GM18499 (cell line): ENCODE data around the gene IGHMBP2.
"Not testable (repeated sequence)": the region's sequence is repeated elsewhere in the genome, so short reads cannot be mapped to it uniquely, and the experiment has no call there.

Source experiments
- ATAC-seq: cut with Tn5 transposase; IDR thresholded peaks from one replicate; pipeline ENCODE4 v1.9.1; 2021; ENCODE audit warnings: moderate number of reproducible peaks; ENCODE audit not compliant: insufficient read depth, unreplicated experiment

The IGHMBP2 gene

GRCh38 chr11:68956547-68957254, 53.0 kb downstream of the IGHMBP2 start:
- ATAC-seq = no peak

GRCh38 chr11:68958211-68958610, 54.5 kb downstream of the IGHMBP2 start:
- no peak for ATAC-seq

DNA sequence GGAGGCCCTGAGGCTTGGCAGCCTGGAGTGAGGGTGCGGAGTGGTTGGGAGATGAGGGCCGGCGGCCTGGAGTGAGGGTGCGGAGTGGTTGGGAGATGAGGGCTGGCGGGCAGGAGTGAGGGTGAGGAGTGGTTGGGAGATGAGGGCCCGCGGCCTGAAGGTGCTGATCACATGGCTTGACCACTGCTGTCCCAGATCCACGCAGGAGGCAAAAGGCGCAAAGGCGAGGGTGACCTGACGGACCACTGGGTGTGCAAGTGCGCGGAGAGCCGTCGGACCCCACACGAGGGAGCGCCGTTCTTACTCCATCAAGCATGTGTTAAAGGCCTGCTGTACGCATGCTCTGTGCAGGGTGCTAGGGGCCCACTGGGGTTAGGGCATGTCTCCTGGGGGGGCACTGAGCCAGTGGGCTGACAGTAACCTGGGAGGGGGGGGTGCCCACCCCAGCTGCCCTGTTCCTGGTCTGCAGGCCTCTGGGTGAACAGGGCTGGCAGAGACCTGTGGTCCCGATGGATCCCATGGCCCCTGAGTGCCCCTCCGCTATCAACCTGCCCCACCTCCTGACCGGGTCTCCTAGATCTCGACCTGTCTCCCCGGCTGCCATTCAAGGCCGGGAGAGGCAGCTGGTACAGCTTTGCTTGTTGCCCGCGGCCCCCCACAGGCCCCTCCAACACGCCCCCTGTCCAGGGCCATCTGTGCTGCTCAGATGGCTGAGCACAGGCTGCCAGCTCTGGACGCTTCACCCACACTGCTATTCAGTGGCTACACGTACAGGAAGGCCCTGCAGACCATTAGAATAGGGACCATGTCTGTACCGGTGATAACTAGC, 56.0 kb downstream of the IGHMBP2 start:
- no peak for ATAC-seq

DNA sequence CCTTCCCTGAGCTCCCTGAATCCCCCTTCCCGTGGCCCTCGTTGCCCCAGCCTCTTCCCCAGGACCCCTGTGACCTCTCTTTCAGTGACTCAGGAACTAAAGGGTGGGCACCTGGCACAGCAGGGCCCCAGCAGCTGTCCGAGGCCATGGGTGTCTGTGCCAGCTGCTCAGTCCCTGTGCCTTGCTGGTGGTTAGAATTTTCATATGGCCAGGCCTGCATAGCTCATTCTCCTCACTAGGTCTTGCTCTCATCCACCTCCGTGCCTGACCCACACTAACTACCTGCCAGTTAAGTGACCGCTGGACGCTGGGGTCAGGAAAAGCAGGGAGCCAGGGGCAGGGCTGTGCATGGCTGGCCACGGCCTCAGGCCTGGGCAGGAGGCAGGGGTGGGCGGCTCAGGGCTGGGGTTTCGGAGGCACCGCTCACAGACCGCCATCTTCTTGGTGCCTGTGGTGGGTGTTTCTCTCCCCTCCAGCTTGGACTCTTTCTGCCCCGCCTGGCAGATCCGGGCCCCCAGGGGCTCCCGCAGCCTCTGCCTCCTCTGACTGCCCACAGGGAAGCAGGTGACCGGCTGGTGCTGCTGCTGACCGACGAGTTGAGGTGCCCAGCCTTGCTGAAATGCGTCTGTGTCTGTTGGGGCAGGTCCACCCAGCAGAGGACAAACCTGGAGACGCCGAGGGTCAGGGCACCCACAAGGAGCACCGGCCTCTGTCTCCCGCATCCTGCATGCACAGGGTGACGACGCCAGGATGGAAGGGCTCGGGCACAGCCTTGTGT, 56.8 kb downstream of the IGHMBP2 start:
- ATAC-seq = no peak

- no peak for ATAC-seq
Observed at GRCh38 chr11:68961245-68961644, 57.6 kb downstream of the IGHMBP2 start.

GRCh38 chr11:68962527-68963250, 59.0 kb downstream of the IGHMBP2 start:
- no peak for ATAC-seq

DNA sequence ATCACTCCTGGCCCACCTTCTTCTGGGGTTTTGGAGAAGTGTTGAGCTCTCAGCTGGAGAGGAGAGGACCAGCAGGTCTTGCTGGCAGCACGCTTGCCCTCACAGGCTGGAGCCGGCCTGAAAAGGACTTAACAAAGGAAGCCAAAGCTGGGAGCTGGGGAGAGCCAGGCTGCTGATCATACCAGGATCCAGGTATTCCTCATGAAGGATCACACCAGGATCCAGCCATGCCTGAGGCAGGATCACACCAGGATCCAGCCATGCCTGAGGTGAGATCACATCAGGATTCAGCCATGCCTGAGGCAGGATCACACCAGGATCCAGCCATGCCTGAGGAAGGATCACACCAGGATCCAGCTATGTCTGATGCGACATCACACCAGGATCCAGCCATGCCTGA, 60.1 kb downstream of the IGHMBP2 start:
- no peak for ATAC-seq

DNA sequence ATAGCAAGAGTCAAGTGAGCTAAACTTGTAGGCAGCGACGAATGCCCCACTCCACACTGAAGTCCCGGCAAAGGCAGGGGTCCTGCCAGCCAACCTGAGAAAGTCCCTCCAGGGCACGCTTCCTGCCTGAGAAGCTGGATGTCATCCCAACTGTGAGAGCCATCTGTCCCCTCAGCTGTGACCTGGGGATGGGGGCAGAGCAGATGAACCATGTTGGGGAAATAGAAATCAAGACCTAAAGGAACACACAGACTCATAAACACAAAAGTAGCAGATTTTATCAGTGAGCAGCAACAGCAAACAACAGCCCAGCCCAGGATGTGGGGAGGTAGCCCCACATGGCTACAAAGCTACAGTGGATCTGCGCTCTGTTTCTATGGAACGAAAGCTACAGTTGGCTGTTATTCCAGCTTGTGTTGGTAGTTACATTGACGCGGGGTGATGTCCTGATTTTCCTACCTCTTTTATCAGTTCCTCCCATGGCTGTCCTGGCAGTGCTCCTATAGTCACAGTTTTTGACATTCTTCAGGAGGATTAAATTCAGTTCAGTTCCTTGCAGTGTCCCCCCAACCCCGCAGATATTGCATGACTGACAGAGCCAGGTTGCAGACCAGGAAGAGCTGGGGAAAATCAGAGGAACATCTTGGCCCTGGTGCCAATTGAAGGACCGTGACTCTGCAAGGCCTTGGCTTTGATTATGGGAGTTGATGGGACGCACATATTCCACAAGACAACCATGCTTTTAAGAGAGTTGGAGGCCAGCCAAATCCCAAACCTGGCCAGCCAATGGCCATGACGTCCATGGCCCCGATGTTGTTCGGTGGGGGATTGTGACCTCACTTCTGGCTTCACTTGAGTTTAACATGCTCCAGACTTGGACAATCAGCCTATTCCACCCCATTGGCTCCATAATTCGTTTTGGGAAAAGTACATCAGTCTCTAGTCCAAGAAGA, 62.5 kb downstream of the IGHMBP2 start:
- no peak for ATAC-seq

DNA sequence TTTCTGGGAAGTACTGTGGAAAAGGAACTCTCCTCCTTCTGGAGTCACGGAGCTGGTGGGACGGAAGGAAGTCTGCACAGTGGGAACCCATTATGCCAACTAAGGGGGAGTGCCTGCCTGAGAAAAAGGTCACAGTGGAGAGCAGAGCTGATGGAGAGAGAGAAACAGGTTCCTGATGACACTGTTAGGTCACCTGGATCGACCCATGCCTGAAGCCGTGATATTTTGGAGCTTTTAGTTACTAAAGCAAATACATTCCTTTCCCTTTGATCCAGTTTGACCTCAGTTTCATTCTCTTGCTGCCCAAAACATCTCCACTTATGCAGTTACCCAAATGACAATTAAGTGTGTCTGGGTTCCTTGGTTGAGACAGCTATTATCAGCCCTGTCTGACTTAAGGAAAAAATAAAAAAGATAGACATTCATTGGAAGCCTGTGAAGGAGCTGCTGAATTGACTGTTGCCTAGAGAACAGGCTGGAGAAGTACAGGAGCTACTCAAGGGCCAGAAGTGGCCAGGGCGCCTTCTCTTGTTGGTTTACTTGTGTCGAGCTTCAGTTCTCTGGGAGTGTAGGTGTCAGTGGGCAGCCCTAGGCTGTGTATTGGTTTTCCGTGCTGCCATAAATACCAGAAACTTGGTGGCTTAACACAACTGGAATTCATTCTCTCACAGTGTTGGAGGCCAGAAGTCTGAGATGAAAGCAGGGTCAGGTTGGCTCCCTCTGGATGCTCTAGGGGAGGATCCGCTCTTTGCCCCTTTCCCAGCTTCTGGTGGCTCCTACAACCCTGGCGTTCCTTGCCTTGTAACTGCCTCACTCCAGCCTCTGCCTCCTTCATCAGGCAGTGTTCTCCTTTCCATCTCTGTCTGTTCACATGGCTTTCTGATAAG, 63.4 kb downstream of the IGHMBP2 start:
- no peak for ATAC-seq

GRCh38 chr11:68968306-68969250, 64.9 kb downstream of the IGHMBP2 start:
- ATAC-seq = no peak

DNA sequence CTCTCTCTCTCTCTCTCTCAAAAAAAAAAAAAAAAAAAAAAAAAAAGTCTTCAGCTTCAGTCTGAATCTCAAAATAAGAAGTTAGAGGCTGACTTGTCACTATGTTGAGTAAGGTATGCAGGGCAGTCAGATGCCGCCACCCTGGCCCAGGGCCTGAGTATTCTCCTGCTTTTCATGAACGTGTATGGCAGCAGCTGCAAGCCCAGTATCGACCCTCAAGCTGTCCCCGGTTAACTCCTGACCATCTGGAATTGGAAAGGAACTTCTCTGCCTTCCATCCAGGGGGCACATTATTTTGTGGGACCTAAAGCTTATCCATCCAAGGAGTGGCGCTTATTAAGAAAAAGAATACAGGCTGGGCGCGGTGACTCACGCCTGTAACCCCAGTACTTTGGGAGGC, 65.7 kb downstream of the IGHMBP2 start:
- no peak for ATAC-seq

- no peak for ATAC-seq
Observed at GRCh38 chr11:68970921-68971636, 67.4 kb downstream of the IGHMBP2 start.

DNA sequence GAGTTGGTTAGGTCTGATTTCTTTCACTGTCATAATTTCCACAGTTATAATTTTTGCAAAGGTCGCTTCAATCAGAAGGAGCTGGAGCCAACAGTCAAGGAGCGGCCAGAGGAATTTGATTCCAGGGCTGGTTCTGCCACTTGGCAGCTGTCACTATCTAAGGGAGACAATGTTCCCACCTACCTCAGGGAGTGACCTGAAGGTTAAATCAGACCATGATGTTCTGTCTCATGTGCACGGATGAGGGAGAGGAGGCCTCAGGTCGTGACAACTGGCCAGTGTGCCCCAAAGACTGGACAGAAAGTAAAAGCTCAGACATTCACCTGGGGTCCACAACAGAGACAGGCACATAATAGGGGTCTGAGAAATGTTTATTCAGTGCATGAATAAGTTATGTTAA, 69.5 kb downstream of the IGHMBP2 start:
- no peak for ATAC-seq

DNA sequence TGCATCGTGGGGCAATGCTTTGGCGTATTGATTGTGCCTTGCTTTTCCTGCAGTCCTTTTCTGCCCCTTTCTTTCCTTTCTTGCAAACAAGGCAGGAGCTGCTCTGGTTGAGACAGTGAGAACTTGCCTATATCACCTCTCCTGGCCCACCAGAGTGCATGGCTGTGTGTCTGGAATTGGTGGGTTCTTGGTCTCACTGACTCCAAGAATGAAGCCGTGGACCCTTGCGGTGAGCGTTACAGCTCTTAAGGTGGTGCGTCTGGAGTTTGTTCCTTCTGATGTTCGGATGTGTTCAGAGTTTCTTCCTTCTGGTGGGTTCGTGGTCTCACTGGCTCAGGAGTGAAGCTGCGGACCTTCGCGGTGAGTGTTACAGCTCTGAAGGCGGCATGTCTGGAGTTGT, 70.0 kb downstream of the IGHMBP2 start:
- not testable (repeated sequence) for ATAC-seq

DNA sequence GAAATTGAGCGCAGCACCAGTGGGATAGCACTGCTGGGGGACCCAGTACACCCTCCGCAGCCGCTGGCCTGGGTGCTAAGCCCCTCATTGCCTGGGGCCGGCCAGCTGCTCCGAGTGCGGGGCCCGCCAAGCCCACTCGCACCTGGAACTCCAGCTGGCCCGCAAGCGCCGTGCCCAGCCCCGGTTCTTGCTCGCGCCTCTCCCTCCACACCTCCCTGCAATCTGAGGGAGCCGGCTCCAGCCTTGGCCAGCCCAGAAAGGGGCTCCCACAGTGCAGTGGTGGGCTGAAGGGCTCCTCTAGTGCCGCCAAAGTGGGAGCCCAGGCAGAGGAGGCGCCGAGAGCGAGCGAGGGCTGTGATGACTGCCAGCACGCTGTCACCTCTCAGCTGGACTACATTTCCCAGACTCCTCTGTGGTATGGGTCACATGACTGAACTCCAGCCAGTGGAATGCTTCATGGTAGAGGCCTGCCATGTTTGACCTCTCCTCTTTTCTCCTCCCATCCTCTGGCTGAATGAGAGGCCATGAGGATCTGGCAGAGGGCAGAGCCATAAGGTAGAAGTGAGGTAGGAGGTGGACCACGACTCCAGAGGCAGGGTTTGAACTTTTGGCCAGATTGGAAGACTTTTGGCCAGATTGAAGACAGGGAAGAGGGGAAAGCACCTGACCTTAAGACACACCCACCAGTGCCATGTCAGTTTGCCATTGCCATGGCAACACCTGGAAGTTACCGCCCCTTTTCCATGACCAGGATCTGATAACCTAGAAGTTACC, 70.9 kb downstream of the IGHMBP2 start:
- ATAC-seq = no peak

DNA sequence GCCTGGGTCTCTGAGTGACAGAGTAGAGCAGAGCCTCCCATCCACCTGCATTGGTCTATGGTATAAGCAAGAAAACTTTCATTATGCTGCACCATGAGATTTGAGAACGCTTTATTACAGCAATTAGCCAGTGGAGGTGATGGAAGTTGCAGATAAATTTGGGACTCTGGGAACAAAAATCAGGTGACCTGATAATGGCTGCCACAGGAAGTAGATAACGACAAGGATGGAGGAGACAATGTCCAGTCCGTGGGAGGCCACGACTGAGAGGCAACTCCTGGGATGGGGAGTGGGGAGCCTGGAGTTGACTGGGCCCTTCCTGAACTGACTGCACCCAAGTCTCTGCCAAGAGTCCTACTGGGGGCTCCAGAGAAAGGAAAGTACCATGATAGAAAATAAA, 72.4 kb downstream of the IGHMBP2 start:
- no peak for ATAC-seq
